Duodenal mucosa (tissue), 2 donors: Measurements from ENCODE around the gene SRA1.

Experiments
- H3K27ac ChIP-seq: one replicate; pipeline ENCODE4 v1.7.0; 2013; ENCODE audit warnings: low read depth, low read length
- H3K27me3 ChIP-seq, 2 donors: one replicate each; pipeline ENCODE4 v1.7.0; 2013; ENCODE audit warnings: low read length in 2 of 2, control low read depth in 1 of 2; ENCODE audit not compliant: insufficient read depth in 2 of 2, control insufficient read depth in 1 of 2
- H3K36me3 ChIP-seq, 2 donors: one replicate each; pipeline ENCODE4 v1.7.0; 2013; ENCODE audit warnings: low read length in 2 of 2, control low read depth in 1 of 2; ENCODE audit not compliant: insufficient read depth in 2 of 2, control insufficient read depth in 1 of 2
- H3K4me1 ChIP-seq, 2 donors: one replicate each; pipeline ENCODE4 v1.7.0; 2013; ENCODE audit warnings: low read length in 2 of 2, control low read depth in 1 of 2; ENCODE audit not compliant: insufficient read depth in 2 of 2, control insufficient read depth in 1 of 2
- H3K4me3 ChIP-seq, 2 donors: one replicate each; pipeline ENCODE4 v1.7.0; 2013; ENCODE audit warnings: low read length in 2 of 2, low read depth in 1 of 2
- H3K9ac ChIP-seq, 2 donors: one replicate each; pipeline ENCODE4 v1.7.0; 2013; ENCODE audit warnings: low read length in 2 of 2, low read depth in 1 of 2
- H3K9me3 ChIP-seq, 2 donors: one replicate each; pipeline ENCODE4 v1.7.0; 2013; ENCODE audit warnings: low read length in 2 of 2, control low read depth in 1 of 2; ENCODE audit not compliant: control insufficient read depth in 1 of 2

SRA1 gene

GRCh38 chr5:140573683-140574082 lies 16.4 kb upstream of the SRA1 start:
- H3K4me1 ChIP-seq, result peaks cover 23 to 24% of the 10 kb centered on the region in 2 donors
- no peak overlapping the region for H3K27ac ChIP-seq

GRCh38 chr5:140571105-140571504 lies 13.8 kb upstream of the SRA1 start:
- H3K4me1 ChIP-seq, result peaks cover 28 to 38% of the 10 kb centered on the region in 2 donors
- peak overlapping the region; percentile 11 for H3K27ac ChIP-seq
- H3K4me3 ChIP-seq, result no peak overlapping the region
- no peaks in the 10 kb centered on the region for H3K9me3 ChIP-seq
- H3K27me3 ChIP-seq, result no peaks in the 10 kb centered on the region
- H3K36me3 ChIP-seq, result peaks cover 9 to 26% of the 10 kb centered on the region in 2 donors
- H3K9ac ChIP-seq, result no peak overlapping the region

More at GRCh38 chr5:140573683-140574082, 16.4 kb upstream of the SRA1 start:
- H3K36me3 ChIP-seq, result peaks cover 0 to 3% of the 10 kb centered on the region in 2 donors
- no peak overlapping the region for H3K4me3 ChIP-seq
- no peaks in the 10 kb centered on the region for H3K9me3 ChIP-seq
- H3K9ac ChIP-seq, result no peak overlapping the region
- H3K27me3 ChIP-seq, result no peaks in the 10 kb centered on the region

GRCh38 chr5:140570488-140570887 lies 13.2 kb upstream of the SRA1 start:
- no peak overlapping the region for H3K4me3 ChIP-seq
- H3K9me3 ChIP-seq, result no peaks in the 10 kb centered on the region
- no peaks in the 10 kb centered on the region for H3K27me3 ChIP-seq
- peaks cover 9 to 29% of the 10 kb centered on the region in 2 donors for H3K36me3 ChIP-seq
- H3K27ac ChIP-seq, result peak overlapping the region; percentile 11
- H3K4me1 ChIP-seq, result peaks cover 34 to 44% of the 10 kb centered on the region in 2 donors
- no peak overlapping the region for H3K9ac ChIP-seq

GRCh38 chr5:140570058-140570457 lies 12.8 kb upstream of the SRA1 start:
- H3K4me3 ChIP-seq, result no peak overlapping the region
- H3K9me3 ChIP-seq, result no peaks in the 10 kb centered on the region
- peaks cover 9 to 29% of the 10 kb centered on the region in 2 donors for H3K36me3 ChIP-seq
- H3K27me3 ChIP-seq, result no peaks in the 10 kb centered on the region
- peaks cover 38 to 49% of the 10 kb centered on the region in 2 donors for H3K4me1 ChIP-seq
- H3K27ac ChIP-seq, result no peak overlapping the region
- H3K9ac ChIP-seq, result no peak overlapping the region

GRCh38 chr5:140569197-140569596 lies 11.9 kb upstream of the SRA1 start:
- Histone ChIP-seq H3K27me3 (no peaks in the 10 kb centered on the region), H3K27ac (no peak overlapping the region), H3K9me3 (no peaks in the 10 kb centered on the region), H3K4me3 (peak overlapping the region; percentile 8), H3K4me1 (peaks cover 39 to 50% of the 10 kb centered on the region in 2 donors), H3K9ac (peak overlapping the region in 1 of 2 donors; percentile 41), H3K36me3 (peaks cover 9 to 29% of the 10 kb centered on the region in 2 donors)

GRCh38 chr5:140568443-140569063 lies 11.3 kb upstream of the SRA1 start:
- peaks cover 9 to 29% of the 10 kb centered on the region in 2 donors for H3K36me3 ChIP-seq
- H3K4me1 ChIP-seq, result peaks cover 43 to 56% of the 10 kb centered on the region in 2 donors
- H3K4me3 ChIP-seq, result peak overlapping the region in 1 of 2 donors; percentile 8
- peak overlapping the region in 1 of 2 donors; percentile 41 for H3K9ac ChIP-seq
- no peaks in the 10 kb centered on the region for H3K9me3 ChIP-seq
- no peak overlapping the region for H3K27ac ChIP-seq
- no peaks in the 10 kb centered on the region for H3K27me3 ChIP-seq

GRCh38 chr5:140567871-140568270 lies 10.6 kb upstream of the SRA1 start:
- H3K27me3 ChIP-seq, result no peaks in the 10 kb centered on the region
- H3K9me3 ChIP-seq, result no peaks in the 10 kb centered on the region
- no peak overlapping the region for H3K9ac ChIP-seq
- no peak overlapping the region for H3K27ac ChIP-seq
- H3K4me1 ChIP-seq, result peaks cover 47 to 61% of the 10 kb centered on the region in 2 donors
- peaks cover 9 to 29% of the 10 kb centered on the region in 2 donors for H3K36me3 ChIP-seq
- no peak overlapping the region for H3K4me3 ChIP-seq

- no peaks in the 10 kb centered on the region for H3K9me3 ChIP-seq
- no peaks in the 10 kb centered on the region for H3K27me3 ChIP-seq
- peaks cover 47 to 61% of the 10 kb centered on the region in 2 donors for H3K4me1 ChIP-seq
- H3K36me3 ChIP-seq, result peaks cover 9 to 29% of the 10 kb centered on the region in 2 donors
- H3K4me3 ChIP-seq, result no peak overlapping the region
- H3K27ac ChIP-seq, result no peak overlapping the region
- no peak overlapping the region for H3K9ac ChIP-seq
These were observed 10.0 kb upstream of the SRA1 start for GRCh38 chr5:140567136-140567818.

- no peak overlapping the region for H3K27ac ChIP-seq
- peaks cover 9 to 29% of the 10 kb centered on the region in 2 donors for H3K36me3 ChIP-seq
- H3K9ac ChIP-seq, result no peak overlapping the region
- no peak overlapping the region for H3K4me3 ChIP-seq
- H3K4me1 ChIP-seq, result peaks cover 47 to 57% of the 10 kb centered on the region in 2 donors
- H3K27me3 ChIP-seq, result no peaks in the 10 kb centered on the region
- no peaks in the 10 kb centered on the region for H3K9me3 ChIP-seq
These were observed 9.4 kb upstream of the SRA1 start for GRCh38 chr5:140566665-140567064.

- Histone ChIP-seq H3K4me3 (peak overlapping the region; percentile 79 to 98), H3K4me1 (peaks cover 44 to 54% of the 10 kb centered on the region in 2 donors), H3K9me3 (no peaks in the 10 kb centered on the region), H3K36me3 (peaks cover 9 to 27% of the 10 kb centered on the region in 2 donors), H3K27ac (no peak overlapping the region), H3K27me3 (no peaks in the 10 kb centered on the region), H3K9ac (peak overlapping the region; percentile 92 to 99)
These were observed 8.5 kb upstream of the SRA1 start for GRCh38 chr5:140565780-140566095.
